GM11168 (cell line): Measurements from ENCODE around the gene HHIPL1.

Experiments
- in situ Hi-C: fragments of 300-500 bp; cut with MboI; formaldehyde crosslinking; loops from one replicate; pipeline ENCODE4 v1.12.0; 2022; ENCODE audit warnings: low sequenced_read_pairs; ENCODE audit not compliant: unreplicated experiment

The HHIPL1 gene

DNA sequence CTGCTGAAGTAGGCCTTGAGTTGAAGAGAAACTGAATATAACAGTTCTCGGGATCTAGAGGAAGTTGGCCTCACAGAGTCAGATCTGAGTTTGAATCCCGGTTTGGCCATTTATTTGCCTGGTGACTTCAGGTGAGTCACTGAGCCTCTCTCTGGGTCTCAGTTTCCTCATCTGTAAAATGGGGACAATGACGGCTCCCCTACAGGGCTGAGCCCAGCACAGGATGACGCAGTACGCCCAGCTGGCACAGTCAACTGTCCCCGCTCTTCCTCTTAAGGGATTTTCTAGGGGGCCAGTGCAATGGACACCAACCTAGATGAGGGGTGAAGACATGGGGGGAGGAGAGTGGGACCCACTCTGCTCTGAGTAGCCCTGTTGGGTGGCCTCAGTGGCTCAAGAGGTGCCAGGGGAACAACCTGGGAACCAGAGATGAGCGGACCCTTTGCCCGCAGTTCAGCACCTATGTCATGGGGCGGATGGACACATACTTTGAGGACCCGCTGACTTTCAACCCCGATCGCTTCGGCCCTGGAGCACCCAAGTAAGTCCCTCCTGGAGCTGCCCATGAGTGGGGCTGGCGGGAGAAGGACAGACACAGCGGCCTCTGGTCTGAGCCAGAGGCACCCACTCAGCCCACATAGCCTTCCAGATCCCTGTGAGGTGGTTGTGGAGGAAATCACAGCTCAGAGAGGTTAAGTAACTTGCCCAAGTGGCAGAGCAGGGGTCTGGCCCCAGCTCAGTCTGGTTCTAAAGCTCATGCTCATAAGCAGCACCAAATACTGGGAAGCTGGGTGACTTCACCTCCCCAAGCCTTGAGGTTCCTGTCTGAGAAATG lies 80.2 kb downstream of the HHIPL1 start:
- in situ Hi-C loops: no loop called here

GRCh38 chr14:99725774-99726537 lies 81.0 kb downstream of the HHIPL1 start:
- in situ Hi-C loops: no loop called here

GRCh38 chr14:99726538-99727095 lies 81.7 kb downstream of the HHIPL1 start:
- in situ Hi-C loops: no loop called here

GRCh38 chr14:99727096-99727870 lies 82.4 kb downstream of the HHIPL1 start:
- in situ Hi-C loops: no loop called here

DNA sequence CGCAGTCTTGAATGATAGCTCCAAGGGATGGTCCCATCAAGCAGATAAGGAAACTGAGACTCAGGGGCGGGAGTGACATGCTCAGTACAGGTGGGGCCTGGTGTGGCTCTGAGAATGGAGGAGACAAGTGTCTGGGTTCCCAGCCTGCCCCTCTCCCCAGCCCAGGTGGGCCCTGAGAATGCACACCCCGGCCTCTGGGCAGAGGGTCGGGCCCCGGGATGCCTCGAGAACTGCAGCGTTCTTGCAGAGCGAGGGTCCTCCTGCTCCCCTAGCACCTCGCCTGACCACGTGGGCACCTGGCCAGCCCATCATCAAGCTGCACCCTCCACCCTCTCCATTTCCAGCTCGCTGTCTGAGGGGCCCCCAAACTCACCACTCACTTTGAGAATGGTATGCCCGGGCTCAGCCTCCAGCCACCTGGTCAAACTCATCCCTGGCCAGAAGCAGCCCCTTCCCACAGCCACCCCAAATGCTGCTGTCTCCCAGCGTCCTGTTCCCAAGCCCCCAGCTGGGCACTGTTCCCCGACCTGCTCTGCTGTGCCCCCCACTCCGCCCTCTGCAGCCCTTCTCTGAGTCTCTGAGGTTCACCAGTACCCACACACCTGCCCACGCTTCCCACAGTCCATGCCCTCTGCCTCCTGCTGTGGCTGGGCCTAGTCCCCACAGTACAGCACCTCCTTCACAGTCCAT lies 83.4 kb downstream of the HHIPL1 start:
- in situ Hi-C loops: no loop called here

GRCh38 chr14:99728981-99729451 lies 84.1 kb downstream of the HHIPL1 start:
- in situ Hi-C loops: no loop called here
